GM19099 (cell line): ENCODE results near the gene BCL2L11.

Experiments used
- POLR2A ChIP-seq: IDR thresholded peaks from 3 replicates; pipeline ENCODE4 v1.6.1; 2011; ENCODE audit warnings: low read depth; ENCODE audit not compliant: insufficient read length; ENCODE audit errors: extremely low read depth

BCL2L11 gene, protein sequence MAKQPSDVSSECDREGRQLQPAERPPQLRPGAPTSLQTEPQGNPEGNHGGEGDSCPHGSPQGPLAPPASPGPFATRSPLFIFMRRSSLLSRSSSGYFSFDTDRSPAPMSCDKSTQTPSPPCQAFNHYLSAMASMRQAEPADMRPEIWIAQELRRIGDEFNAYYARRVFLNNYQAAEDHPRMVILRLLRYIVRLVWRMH

DNA sequence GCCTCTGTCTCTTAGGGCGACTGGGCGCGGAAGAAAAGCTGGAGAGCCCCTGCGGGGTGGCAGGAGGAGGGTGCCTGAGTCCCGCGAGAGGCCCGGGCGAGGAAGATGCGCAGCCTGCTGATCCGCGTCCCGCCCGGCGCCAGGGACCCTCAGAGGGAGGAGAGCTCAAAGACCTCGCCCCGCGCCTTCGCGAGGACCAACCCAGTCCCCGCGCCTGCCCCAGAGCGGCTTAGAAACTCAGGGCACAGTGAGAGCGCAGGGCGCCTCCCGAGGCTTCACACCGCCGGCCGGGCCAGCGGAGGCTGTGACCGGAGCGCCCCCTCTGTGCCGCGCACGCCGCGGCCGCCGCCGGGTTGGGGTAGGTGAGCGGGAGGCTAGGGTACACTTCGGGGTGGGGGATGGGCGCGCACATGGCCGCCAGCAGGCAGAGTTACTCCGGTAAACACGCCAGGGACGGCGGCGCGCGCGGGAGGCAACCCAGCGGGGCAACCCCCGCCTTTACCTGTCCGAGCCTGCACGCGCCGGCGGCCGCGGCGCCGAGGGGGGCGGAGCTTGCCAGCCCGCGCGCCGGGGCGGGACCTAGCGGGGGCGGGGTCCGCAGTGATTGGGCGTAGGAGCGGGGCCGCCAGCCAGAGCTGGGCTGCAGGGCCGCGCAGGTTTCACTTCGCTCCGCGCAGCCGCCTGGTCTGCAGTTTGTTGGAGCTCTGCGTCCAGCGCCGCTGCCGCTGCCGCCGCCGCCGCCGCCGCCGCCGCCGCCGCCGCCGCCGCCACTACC lies at the start of gene BCL2L11:
Gene BCL2L11, plus strand, starts transcription at position 662 of the 775 bp plus-strand sequence. CDS start 2,832 bp downstream, outside the sequence.
- peak; percentile 92 for TF ChIP-seq POLR2A

DNA sequence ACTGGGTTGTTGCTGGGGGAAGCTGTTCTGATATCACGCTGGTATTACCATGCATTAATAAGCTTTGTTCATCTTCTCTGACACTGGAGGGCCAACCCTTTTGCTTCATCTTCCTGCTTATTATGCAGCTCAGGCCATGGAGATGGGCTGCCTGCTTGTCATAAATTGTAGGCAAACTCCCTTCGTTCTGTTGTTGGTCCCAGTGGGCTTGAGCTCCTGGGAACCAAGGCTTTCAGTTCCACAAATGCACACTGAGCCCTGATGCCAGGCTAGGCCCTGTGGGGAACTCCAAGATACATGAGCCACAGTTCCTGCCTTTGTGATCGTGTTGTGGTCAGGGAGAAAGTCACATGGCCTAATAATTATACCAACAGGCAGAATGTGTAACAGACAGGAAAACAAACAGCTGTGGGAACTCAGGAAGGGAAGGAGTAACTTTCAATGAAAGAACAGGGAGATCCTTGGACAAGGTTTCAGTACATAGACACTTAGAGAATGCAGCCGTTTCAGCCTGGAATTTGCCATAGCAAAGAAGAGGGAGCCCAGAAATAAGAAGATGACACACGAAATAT lies 49.0 kb upstream of the BCL2L11 start:
- TF ChIP-seq POLR2A: no peak

DNA sequence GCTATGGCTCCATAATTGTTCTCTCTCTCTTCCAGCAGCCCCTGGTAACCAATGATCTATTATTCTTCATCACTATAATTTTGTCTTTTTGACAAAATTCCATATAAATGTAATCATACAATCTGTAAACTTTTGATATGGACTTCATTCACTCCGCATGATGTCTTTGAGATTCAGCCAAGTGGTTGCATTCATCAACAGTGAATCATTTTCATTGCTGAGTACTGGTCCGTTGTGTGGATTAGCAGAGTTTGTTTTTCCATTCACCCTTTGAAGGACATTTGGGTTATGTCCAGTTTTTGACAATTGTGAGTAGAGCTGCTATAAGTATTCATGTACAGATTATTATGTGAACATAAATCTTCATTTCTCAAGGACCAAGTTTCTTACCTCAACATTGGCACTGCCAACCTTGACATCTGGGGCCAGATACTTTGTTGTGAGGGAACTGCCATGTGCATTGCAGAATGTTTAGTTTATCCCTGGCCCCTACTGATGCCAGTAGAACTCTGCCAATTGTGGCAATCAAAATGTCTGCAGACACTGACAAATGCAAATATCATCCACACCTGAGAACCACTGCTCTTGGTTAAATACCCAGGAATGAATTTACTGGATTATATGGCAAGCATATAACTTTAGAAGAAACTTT lies 48.4 kb upstream of the BCL2L11 start:
- no peak for TF ChIP-seq POLR2A

DNA sequence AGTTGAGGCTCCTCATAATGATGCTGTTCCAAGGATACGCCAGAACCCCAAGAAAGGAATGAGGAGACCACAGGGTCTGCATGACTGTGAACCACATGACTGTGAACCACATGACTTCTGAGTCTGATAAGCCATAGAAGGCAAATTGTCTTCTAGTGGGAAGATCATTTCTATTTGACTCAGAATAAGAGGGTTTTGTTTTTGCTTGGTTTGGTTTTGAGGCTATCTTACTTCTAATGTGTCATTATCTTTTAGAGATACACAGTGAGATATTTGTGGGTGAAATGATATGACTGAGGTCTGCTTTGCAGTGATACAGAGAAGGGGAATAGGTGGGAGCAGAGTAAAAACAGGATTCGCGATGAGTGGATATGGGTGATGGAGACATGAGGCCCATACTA lies 28.9 kb upstream of the BCL2L11 start:
- no peak for TF ChIP-seq POLR2A

DNA sequence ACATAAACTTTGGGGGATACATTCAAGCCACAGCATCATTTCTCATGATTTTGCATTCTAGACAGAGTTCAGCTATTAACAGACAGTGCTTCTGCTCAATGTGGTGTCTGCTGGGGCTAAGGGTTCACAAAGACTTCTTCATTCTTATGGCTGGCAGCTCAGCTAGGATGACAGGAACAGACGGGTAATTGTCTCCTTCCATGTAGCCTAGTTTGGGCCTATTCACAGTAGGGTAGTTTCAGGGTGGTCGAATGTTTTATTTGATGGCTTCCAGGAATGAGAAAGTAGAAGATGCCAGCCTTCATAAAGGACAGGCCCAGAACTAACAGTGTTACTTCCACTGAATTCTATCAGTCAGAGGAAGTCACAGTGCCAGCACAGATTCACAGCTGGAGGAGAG lies 26.0 kb upstream of the BCL2L11 start:
- no peak for TF ChIP-seq POLR2A

DNA sequence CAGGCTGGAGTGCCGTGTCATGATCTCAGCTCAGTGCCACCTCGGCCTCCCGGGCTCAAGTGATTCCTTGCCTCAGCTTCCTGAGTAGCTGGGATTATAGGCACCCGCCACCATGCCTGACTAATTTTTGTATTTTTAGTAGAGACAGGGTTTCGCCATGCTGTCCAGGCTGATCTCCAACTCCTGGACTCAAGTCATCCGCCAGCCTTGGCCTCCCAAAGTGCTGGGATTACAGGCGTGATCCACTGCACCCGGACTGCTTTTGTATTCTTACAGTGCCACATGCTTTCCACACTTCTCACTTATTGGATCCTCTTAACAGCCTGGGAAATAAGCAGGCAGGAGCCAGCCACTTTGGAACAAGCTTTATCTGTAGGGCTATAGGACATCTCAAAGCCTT lies 25.3 kb upstream of the BCL2L11 start:
- no peak for TF ChIP-seq POLR2A

DNA sequence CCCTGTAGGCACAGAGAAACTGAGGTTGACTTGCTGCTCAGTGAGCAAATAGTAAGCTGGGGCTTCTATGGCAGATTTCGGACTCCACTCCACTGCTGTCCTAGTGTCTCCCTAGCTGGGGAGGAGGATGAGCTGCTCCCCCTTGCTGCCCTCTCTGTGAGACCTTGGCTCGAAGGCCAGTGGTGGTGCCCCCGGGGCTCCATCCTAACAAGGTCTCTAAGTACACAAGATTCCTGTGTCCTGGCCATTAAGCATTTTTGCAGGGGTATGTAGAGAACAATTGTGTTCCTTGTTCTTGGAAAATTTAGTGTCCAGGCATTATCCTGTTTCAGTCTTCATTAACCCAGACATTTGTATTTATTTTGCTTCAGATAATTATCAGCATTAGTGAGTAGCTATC lies 21.3 kb upstream of the BCL2L11 start:
- TF ChIP-seq POLR2A: no peak

DNA sequence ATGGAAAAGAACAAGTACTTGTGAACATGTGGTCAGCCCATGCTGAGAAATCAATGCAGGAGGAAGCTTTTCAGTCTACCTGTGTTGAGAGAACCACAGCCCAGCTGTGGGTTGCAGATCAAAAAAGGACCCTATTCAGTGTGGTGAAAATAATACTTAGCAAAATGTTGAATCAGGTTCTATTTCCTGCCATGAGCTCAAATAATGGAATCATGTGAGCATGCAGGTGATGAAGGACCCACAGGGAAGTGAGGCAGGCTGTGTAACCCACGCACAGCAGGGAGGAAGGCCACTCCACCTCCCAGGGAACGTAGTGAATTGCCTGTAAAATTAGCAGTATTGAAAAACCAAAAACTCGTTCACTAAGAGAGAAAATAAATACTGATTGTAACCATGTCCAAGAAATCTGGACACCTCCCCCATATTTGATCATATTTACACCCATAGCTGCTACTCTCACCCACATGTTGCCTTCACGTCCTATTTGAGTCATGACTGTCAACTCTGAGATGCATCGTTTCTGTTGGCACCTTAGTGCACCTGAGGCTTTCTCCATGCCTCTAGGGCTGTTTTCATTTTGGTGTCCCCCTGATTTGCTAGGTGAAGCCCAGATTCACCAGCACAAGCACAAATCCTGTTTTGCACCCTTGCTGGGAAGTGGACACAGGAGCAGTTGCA lies 20.5 kb upstream of the BCL2L11 start:
- no peak for TF ChIP-seq POLR2A

DNA sequence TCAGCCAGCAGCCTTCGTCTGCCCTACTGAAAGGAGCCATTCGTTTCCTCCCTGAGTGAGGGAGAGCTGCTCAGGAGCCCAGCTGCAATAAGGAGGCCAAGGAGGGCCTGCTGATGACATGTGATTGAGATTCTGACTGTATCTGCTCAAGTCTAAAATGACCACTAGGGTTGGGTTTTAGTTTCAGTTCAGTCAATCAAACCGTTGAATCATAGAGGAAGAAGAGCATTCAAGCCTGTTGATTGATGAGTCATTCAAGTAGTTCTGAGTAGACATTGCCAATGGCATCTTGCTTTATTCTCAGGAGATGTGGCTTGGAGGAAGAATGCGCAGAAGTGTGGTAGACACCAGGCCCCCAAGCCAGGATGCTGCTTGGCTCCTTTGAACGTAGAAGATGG lies 19.9 kb upstream of the BCL2L11 start:
- no peak for TF ChIP-seq POLR2A

DNA sequence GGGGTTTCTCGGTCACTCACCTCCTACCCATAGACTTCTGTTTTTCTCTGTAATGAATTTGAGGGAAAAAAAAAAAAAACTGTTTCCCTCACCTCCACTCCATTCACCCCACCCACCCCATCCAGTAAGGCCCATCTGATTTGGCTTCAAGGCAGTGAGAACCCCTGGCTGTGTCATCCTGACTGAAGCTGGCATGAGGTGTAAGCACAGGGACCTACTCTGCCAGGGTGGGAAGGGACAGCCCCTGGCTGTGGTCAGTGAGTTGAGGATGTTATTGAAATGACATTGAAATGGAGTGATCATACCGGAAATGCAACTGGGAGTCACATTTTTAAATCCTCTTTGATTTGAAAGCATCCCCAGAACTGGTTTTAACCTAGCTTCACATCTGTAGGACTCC lies 19.1 kb upstream of the BCL2L11 start:
- TF ChIP-seq POLR2A: no peak

DNA sequence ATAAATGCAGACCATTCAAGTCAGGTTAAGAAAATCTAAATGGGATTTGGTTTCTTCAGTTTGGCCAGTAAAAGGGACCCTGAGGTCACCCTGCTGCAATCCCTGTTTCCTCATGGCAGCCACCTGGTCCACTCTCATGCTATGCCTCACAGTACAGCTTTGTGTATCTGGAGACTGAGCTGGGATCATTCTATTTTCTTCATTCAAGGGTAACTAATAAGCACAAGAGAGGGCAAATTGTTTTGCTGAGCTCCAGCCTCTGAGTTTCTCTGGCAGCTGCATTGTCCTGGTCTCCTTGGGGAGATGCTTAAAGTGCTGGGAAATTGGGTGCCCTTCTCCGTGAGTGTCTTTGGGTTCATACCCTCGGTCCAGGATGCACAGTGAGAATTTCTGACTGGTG lies 18.5 kb upstream of the BCL2L11 start:
- no peak for TF ChIP-seq POLR2A

DNA sequence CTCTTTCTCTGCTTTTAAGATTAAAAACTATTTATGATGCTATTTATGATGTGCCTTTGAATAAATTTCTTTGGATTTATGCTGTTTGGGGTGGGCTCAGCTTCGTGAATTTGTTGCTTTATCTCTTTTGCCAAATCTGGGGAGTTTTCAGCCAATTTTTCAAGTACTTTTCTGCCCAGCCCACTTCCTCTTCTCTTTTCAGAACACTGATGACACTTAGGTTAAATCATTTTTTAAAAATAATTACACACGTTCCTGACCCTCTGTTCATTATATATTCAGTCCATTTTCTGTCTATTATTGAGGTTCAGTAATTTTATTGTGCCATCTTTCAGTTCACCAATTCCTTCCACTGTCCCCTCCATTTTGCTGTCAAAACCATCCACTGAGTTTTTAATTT lies 14.8 kb upstream of the BCL2L11 start:
- TF ChIP-seq POLR2A: no peak

DNA sequence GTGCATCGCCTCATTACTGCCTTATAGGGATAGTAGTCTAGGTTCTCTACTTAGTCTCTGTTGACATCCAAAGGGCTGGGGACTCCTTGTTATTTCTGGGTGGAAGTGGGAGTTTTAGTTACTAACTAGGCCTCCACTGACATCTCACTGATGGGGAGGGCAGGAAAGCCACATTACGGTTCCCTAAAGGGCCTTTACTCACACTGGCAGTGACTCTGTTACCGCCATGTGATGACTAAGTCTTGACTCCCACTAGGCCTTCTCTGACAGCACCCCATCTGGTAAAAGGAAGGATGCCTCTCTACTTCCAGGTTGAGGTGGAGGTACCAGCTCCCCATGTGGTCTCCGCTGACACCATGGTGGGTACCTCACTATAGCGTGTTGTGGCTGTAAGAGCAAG lies 14.0 kb upstream of the BCL2L11 start:
- no peak for TF ChIP-seq POLR2A

DNA sequence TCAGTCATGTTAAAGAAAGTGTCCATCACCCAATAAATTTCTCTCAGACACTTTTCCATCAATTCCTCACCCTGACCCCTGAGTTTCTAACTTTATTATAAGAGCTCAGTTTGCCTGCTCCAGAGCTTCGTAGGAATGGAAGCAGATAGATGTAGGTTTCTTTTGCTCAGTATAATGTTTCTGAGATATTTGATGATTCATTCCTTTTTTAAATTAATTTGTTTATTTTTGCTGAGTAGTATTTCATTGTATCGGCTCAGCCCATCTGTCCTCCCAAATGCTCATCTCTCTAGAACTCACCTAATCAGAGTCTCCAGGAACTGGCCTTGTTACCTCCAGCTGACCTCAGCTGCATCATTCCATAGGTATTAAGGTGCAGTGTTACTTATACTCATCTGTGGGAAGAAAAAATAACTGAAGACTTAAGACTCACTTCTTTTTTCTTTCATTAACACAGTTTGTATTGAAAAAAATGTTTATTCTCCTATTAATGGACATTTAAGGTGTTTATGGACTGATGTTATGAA lies 11.9 kb upstream of the BCL2L11 start:
- no peak for TF ChIP-seq POLR2A
